GM19455 (cell line): ENCODE results near the gene NPSR1.
"Not testable (repeated sequence)": the region's sequence is repeated elsewhere in the genome, so short reads cannot be mapped to it uniquely, and the experiment has no call there.

Experiments
- ATAC-seq: cut with Tn5 transposase; IDR thresholded peaks from one replicate; pipeline ENCODE4 v1.9.1; 2021; ENCODE audit not compliant: unreplicated experiment

NPSR1 gene

GRCh38 chr7:34867341-34867740 lies 209.3 kb downstream of the NPSR1 start:
- not testable (repeated sequence) for ATAC-seq

GRCh38 chr7:34868602-34869001 lies 210.6 kb downstream of the NPSR1 start:
- ATAC-seq: not testable (repeated sequence)

- no peak for ATAC-seq
Observed at GRCh38 chr7:34869057-34869456, 211.0 kb downstream of the NPSR1 start.

- ATAC-seq: not testable (repeated sequence)
Observed at GRCh38 chr7:34870041-34870440, 212.0 kb downstream of the NPSR1 start.

- not testable (repeated sequence) for ATAC-seq
Observed at GRCh38 chr7:34874329-34874728, 216.3 kb downstream of the NPSR1 start.

- no peak for ATAC-seq
Observed at GRCh38 chr7:34875481-34875880, 217.5 kb downstream of the NPSR1 start.

GRCh38 chr7:34878944-34879735 lies 221.1 kb downstream of the NPSR1 start:
- not testable (repeated sequence) for ATAC-seq

GRCh38 chr7:34879871-34880270 lies 221.9 kb downstream of the NPSR1 start:
- ATAC-seq: no peak

- ATAC-seq: not testable (repeated sequence)
Observed at GRCh38 chr7:34883855-34884254, 225.8 kb downstream of the NPSR1 start.

GRCh38 chr7:34886856-34887255 lies 228.8 kb downstream of the NPSR1 start:
- no peak for ATAC-seq

GRCh38 chr7:34889951-34890350 lies 231.9 kb downstream of the NPSR1 start:
- ATAC-seq: no peak

- no peak for ATAC-seq
Observed at GRCh38 chr7:34895202-34895601, 237.2 kb downstream of the NPSR1 start.
